ENCODE measurements around the gene CCL7.

Gene CCL7

DNA sequence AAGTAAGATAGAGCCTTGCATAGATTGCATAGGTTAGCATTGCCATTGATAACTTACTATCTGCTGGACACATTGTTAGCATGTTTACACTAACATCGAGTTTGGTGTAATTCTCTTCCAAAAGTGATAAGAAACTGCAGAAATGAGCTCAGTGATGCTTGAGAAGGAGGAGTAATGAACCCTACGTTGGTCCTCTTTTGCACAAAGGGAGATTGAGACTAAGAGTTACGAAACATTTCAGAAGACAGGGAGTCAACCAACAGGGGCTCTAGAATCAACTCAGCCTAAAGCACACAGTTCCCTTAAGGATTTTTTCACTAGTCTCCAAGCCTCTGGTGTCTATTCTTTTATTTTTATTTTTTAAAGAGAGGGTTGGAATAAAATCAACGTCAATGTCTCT is 6.8 kb downstream of the CCL7 start:
- H3K27ac ChIP-seq: no peak overlapping the region
- no peak overlapping the region for H3K4me2 ChIP-seq

DNA sequence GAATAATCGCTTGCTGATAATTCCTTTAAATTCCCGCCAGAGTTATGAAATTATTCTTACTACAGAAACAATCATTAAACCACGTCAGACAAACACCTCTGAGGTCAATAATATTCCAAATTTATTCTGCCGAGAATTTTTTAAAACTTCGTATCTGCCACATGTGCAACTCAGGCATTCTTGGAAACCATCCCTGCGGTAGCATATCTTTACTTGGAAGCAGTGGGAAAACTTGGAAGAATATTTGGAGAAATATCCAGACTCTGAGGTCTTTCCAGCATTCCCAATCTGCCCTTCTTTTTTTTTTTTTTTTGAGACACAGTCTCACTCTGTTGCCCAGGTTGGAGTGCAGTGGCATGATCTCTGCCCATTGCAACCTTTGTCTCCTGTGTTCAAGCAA is 13.6 kb downstream of the CCL7 start:
- no peak for TF ChIP-seq Cebpa-rat (IDR thresholded peaks at IDR 0.05)
- H3K4me1 ChIP-seq: no peaks in the 10 kb centered on the region
- H4K20me1 ChIP-seq: no peaks in the 10 kb centered on the region
- no peaks in the 10 kb centered on the region for H3K27me3 ChIP-seq
- no peak overlapping the region for H3K4me3 ChIP-seq
- H3K4me2 ChIP-seq: no peak overlapping the region
- no peak overlapping the region for H3K27ac ChIP-seq
- no peaks in the 10 kb centered on the region for H3K36me3 ChIP-seq
- H3K9ac ChIP-seq: no peak overlapping the region
- no peaks in the 10 kb centered on the region for H3K9me3 ChIP-seq

More for the DNA sequence above, 6.8 kb downstream of the CCL7 start:
- Histone ChIP-seq H4K20me1 (no peaks in the 10 kb centered on the region), H3K4me3 (no peak overlapping the region), H3K9ac (no peak overlapping the region), H3K4me1 (no peaks in the 10 kb centered on the region), H3K9me3 (no peaks in the 10 kb centered on the region), H3K27me3 (no peaks in the 10 kb centered on the region), H3K36me3 (no peaks in the 10 kb centered on the region)
- TF ChIP-seq Cebpa-rat (IDR thresholded peaks at IDR 0.05): no peak; the same call in 1 of the 2 replicates

DNA sequence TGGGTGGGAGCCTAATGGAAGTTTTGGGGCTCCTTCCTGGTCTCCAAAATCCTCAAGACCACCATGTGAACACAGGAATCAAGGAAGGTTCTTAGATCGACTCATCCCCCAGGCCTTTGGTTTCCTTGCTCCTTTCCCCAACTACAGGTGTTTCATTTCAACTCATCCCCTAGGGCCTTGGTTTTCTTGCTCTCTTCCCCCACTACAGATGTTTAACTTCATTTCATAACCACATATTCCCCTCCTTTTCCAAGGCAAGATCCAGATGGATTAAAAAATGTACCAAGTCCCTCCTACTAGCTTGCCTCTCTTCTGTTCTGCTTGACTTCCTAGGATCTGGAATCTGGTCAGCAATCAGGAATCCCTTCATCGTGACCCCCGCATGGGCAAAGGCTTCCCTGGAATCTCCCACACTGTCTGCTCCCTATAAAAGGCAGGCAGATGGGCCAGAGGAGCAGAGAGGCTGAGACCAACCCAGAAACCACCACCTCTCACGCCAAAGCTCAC is 15.3 kb downstream of the CCL7 start, which contains the start of gene CCL11:
Gene CCL11, plus strand, starts transcription at position 457 of the 507 bp plus-strand sequence. CDS start 67 bp downstream, outside the sequence.
- no peak within 1 kb of the TSS for H3K27ac ChIP-seq
- H3K9ac ChIP-seq: no peak within 1 kb of the TSS
- TF ChIP-seq Cebpa-rat (IDR thresholded peaks at IDR 0.05): no peak
- H3K4me1 ChIP-seq: no peaks in the 10 kb centered on the region
- no peaks in the 10 kb centered on the region for H3K36me3 ChIP-seq
- H3K4me3 ChIP-seq: no peak within 1 kb of the TSS
- no peaks in the 10 kb centered on the region for H4K20me1 ChIP-seq
- H3K27me3 ChIP-seq: no peaks in the 10 kb centered on the region
- no peak within 1 kb of the TSS for H3K4me2 ChIP-seq
- H3K9me3 ChIP-seq: no peaks in the 10 kb centered on the region

DNA sequence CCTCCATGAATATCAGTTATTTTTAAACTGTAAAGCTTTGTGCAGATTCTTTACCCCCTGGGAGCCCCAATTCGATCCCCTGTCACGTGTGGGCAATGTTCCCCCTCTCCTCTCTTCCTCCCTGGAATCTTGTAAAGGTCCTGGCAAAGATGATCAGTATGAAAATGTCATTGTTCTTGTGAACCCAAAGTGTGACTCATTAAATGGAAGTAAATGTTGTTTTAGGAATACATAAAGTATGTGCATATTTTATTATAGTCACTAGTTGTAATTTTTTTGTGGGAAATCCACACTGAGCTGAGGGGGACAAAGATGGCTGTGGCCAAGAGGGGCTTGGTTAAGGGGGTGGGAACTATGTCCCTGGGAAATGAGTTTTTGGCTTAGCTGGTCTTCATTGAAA is 17.9 kb downstream of the CCL7 start:
- no peak for TF ChIP-seq Cebpa-rat (IDR thresholded peaks at IDR 0.05)
- no peaks in the 10 kb centered on the region for H3K4me1 ChIP-seq
- H3K4me2 ChIP-seq: no peak overlapping the region
- no peaks in the 10 kb centered on the region for H4K20me1 ChIP-seq
- H3K36me3 ChIP-seq: no peaks in the 10 kb centered on the region
- no peaks in the 10 kb centered on the region for H3K27me3 ChIP-seq
- no peak overlapping the region for H3K9ac ChIP-seq
- no peaks in the 10 kb centered on the region for H3K9me3 ChIP-seq
- H3K4me3 ChIP-seq: no peak overlapping the region
- no peak overlapping the region for H3K27ac ChIP-seq

DNA sequence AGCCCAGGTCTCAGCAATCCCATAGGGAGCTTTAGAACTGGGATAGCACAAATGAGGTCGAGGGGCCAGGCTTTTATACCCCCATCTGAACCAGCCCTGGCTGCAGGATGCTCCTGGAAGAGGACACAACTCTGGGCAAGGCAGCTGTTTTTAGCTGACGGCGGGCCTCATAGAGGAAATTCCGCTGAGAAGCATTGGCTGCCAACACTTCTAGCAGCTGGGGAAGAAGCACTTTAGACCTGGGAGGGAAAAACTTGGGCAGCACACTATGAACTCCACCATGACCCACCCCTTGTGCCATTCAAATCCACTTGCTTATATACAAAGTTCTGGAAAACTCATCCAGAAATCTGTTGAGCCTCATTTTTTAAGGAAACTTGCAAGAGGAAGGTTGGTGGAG is 20.6 kb downstream of the CCL7 start:
- TF ChIP-seq Cebpa-rat (IDR thresholded peaks at IDR 0.05): no peak
- H3K27ac ChIP-seq: no peak overlapping the region
- no peaks in the 10 kb centered on the region for H3K27me3 ChIP-seq
- no peaks in the 10 kb centered on the region for H3K4me1 ChIP-seq
- no peaks in the 10 kb centered on the region for H4K20me1 ChIP-seq
- H3K9me3 ChIP-seq: no peaks in the 10 kb centered on the region
- no peak overlapping the region for H3K4me3 ChIP-seq
- no peak overlapping the region for H3K9ac ChIP-seq
- H3K4me2 ChIP-seq: no peak overlapping the region
- no peaks in the 10 kb centered on the region for H3K36me3 ChIP-seq

DNA sequence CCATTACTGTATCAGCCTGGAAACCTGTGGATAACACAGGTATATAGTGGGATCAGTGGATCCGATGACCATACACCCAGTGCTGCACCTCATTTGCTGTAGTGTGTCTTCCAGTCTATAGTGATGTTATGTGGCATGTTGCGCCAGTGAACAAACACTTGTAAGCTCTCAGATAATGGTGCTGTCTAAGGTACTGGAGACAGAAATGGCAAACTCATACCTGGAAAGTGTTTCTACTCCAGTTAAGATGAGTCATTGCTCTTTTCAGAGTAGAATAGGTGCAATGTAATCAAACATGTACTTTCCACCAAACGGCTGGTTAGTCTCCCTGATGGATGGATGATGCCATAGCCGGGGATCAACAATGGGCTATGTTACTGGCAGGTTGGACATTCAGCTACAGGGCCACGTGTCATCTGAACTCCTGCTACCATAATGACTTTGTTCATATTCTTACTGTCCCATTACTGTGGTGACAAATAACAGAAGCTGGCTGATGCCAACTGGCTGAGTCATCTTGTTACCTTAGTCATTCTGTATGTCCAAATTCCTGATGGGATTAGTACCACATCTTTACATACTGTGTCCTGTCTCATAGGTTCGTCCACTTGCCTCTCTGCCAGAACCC is 21.8 kb downstream of the CCL7 start:
- TF ChIP-seq Cebpa-rat (IDR thresholded peaks at IDR 0.05): no peak
- no peaks in the 10 kb centered on the region for H3K9me3 ChIP-seq

DNA sequence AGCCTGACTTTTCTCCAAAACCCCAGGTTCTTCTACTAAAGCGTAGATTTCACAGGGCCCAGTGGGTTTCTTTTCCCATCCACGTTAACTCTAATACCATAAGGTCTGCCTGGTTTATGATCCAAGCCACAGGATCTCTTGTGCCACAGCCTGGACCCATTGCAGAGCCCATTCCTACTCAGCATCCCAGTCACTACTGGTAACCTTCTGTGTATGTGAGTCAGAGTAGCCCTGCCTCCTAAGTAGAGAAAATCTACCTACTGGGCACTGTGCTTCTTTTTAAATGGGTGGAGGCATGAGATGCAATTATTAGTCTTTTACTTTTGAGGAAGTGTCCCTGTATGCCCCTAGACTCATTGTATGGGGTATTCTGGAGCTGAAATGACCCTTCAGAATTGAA is 29.0 kb downstream of the CCL7 start:
- H3K27me3 ChIP-seq: no peaks in the 10 kb centered on the region
- H3K9me3 ChIP-seq: no peaks in the 10 kb centered on the region
- TF ChIP-seq Cebpa-rat (IDR thresholded peaks at IDR 0.05): no peak
- no peaks in the 10 kb centered on the region for H4K20me1 ChIP-seq
- no peak overlapping the region for H3K27ac ChIP-seq
- no peak overlapping the region for H3K9ac ChIP-seq
- peaks cover 4% of the 10 kb centered on the region; the same call in 1 of the 2 replicates for H3K4me1 ChIP-seq
- no peak overlapping the region for H3K4me3 ChIP-seq
- H3K36me3 ChIP-seq: no peaks in the 10 kb centered on the region
- H3K4me2 ChIP-seq: no peak overlapping the region

More for the DNA sequence above, 21.8 kb downstream of the CCL7 start:
- no peak overlapping the region for H3K4me3 ChIP-seq
- no peak overlapping the region for H3K27ac ChIP-seq
- H3K36me3 ChIP-seq: no peaks in the 10 kb centered on the region
- no peaks in the 10 kb centered on the region for H4K20me1 ChIP-seq
- no peaks in the 10 kb centered on the region for H3K27me3 ChIP-seq
- no peaks in the 10 kb centered on the region for H3K4me1 ChIP-seq
- H3K4me2 ChIP-seq: no peak overlapping the region
- no peak overlapping the region for H3K9ac ChIP-seq

DNA sequence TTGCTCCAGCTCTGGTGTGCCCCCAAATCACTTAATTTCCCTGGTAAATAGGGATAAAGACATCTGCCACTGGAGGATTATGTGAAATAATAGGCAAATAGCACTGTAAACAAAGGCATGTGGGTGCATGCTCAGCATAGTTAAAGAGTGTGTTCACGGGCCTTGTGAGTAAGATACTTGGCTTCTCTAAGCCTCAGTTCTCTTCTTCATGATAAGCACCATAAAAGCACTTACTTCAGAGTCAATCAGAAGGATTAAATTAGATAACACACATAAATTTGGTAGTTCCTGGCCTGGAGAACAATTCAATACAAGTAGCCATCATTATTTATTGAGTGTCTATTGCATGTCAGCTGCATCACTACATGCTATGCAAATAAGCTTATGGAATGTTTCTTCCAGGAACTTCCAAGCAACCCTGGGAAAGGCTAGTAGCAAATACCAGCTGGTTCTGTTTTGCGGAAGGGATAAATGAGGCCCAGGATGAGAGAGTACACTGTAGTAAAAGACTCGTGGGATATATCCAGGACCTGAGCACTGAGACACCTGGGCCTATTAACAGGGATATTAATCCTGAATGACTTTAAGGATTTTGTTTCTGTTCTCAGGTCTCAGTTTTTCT is 30.0 kb downstream of the CCL7 start:
- H3K9ac ChIP-seq: no peak overlapping the region

DNA sequence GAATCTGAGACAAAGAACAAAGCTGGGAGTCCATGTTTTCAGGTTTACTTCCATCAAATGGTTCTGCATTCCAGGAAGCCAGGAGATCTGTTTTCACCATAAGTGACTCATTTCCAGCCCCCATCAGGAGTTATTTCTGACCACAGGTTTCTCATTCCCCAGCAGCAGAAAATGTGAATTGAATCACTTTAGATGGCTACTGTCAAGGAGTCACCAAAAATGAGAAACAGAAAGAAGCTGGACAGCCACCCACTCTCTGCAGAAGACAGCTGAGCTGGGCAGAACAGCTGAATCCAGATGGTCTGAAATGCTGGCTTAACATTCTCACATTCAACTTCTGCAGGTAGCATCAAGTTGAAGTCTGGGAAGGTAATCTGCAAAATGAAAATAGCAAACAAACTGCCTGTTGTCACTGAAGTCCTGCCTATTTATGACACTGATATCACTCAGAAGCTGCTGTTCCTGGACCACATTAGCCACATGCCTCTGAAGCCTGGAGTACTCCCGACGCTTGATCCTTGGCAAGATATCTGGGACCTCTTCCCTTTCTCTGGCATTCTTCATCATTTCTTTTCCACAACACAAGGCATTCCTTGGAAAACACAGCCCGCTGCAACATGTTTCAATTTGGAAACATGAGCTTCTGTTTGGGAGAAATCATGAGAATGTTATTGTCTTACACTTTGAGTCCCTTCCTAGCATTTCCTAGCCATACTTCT is 30.8 kb downstream of the CCL7 start:
- H3K36me3 ChIP-seq: no peaks in the 10 kb centered on the region
- H3K4me3 ChIP-seq: no peak overlapping the region
- no peaks in the 10 kb centered on the region for H3K9me3 ChIP-seq
- no peak overlapping the region for H3K4me2 ChIP-seq
- no peaks in the 10 kb centered on the region for H4K20me1 ChIP-seq
- H3K4me1 ChIP-seq: peaks cover 4% of the 10 kb centered on the region; the same call in 1 of the 2 replicates
- no peaks in the 10 kb centered on the region for H3K27me3 ChIP-seq
- TF ChIP-seq Cebpa-rat (IDR thresholded peaks at IDR 0.05): no peak
- H3K9ac ChIP-seq: no peak overlapping the region
- no peak overlapping the region for H3K27ac ChIP-seq

More for the DNA sequence above, 30.0 kb downstream of the CCL7 start:
- no peak for TF ChIP-seq Cebpa-rat (IDR thresholded peaks at IDR 0.05)
- Histone ChIP-seq H3K4me3 (no peak overlapping the region), H3K27me3 (no peaks in the 10 kb centered on the region), H3K36me3 (no peaks in the 10 kb centered on the region), H3K4me1 (peaks cover 4% of the 10 kb centered on the region; the same call in 1 of the 2 replicates), H3K9me3 (no peaks in the 10 kb centered on the region), H3K4me2 (no peak overlapping the region), H3K27ac (no peak overlapping the region), H4K20me1 (no peaks in the 10 kb centered on the region)

DNA sequence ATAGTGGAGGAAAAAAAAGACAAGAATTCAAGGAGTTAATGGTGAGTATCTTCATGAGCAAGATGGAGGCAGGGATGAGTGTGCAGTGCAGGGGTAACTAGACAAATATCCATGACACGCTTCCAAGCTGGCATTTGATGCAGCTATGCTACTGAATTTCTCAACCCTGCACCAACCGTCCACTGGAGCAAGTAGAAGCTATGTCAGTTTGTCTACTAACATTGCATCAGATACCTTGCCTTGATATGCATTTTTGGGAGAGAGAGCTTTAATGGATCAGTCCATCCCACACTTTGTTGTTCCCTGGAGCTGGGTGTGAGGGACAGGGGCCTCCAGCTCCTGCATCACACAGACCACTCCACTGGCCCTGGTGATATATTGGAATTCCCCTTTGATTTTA is 32.0 kb downstream of the CCL7 start:
- H3K9me3 ChIP-seq: no peaks in the 10 kb centered on the region
- no peak overlapping the region for H3K27ac ChIP-seq
- H3K4me1 ChIP-seq: peaks cover 4% of the 10 kb centered on the region; the same call in 1 of the 2 replicates
- no peaks in the 10 kb centered on the region for H3K27me3 ChIP-seq
- H4K20me1 ChIP-seq: no peaks in the 10 kb centered on the region
- no peak for TF ChIP-seq Cebpa-rat (IDR thresholded peaks at IDR 0.05)
- H3K9ac ChIP-seq: no peak overlapping the region
- H3K36me3 ChIP-seq: no peaks in the 10 kb centered on the region
- no peak overlapping the region for H3K4me3 ChIP-seq
- H3K4me2 ChIP-seq: no peak overlapping the region

Data from BLaER1 (cell line).